GM19238 (cell line): ENCODE measurements around the gene DOCK4.

Experiments used
- DNase-seq: peaks from one replicate; pipeline ENCODE4 v3.0.0; 2011; ENCODE audit warnings: low spot score; ENCODE audit not compliant: insufficient read length

The DOCK4 gene

GRCh38 chr7:111903797-111904196 is 302.4 kb downstream of the DOCK4 start:
- DNase-seq: no peak

- DNase-seq: no peak
Observed at GRCh38 chr7:111903016-111903415, 303.2 kb downstream of the DOCK4 start.

- no peak for DNase-seq
Observed at GRCh38 chr7:111900283-111900682, 305.9 kb downstream of the DOCK4 start.

- DNase-seq: no peak
Observed at GRCh38 chr7:111895049-111895448, 311.1 kb downstream of the DOCK4 start.

GRCh38 chr7:111894518-111894917 is 311.7 kb downstream of the DOCK4 start:
- DNase-seq: no peak

- no peak for DNase-seq
Observed at GRCh38 chr7:111893190-111893589, 313.0 kb downstream of the DOCK4 start.

- DNase-seq: no peak
Observed at GRCh38 chr7:111892588-111892987, 313.6 kb downstream of the DOCK4 start.

- DNase-seq: no peak
Observed at GRCh38 chr7:111887734-111888133, 318.5 kb downstream of the DOCK4 start.

GRCh38 chr7:111886233-111886632 is 320.0 kb downstream of the DOCK4 start:
- no peak for DNase-seq

GRCh38 chr7:111883241-111883640 is 323.0 kb downstream of the DOCK4 start:
- DNase-seq: no peak

- DNase-seq: no peak
Observed at GRCh38 chr7:111878785-111879184, 327.4 kb downstream of the DOCK4 start.

- DNase-seq: no peak
Observed at GRCh38 chr7:111877931-111878330, 328.3 kb downstream of the DOCK4 start.

GRCh38 chr7:111873963-111874690 is 332.1 kb downstream of the DOCK4 start:
- no peak for DNase-seq

GRCh38 chr7:111873326-111873646 is 332.9 kb downstream of the DOCK4 start:
- no peak for DNase-seq

- DNase-seq: no peak
Observed at GRCh38 chr7:111872450-111873325, 333.5 kb downstream of the DOCK4 start.

- DNase-seq: no peak
Observed at GRCh38 chr7:111871283-111871682, 334.9 kb downstream of the DOCK4 start.

- DNase-seq: no peak
Observed at GRCh38 chr7:111869280-111869679, 336.9 kb downstream of the DOCK4 start.

GRCh38 chr7:111867348-111867931 is 338.8 kb downstream of the DOCK4 start:
- DNase-seq: no peak

- no peak for DNase-seq
Observed at GRCh38 chr7:111866787-111867186, 339.4 kb downstream of the DOCK4 start.

- no peak for DNase-seq
Observed at GRCh38 chr7:111865430-111865829, 340.8 kb downstream of the DOCK4 start.

- DNase-seq: no peak
Observed at GRCh38 chr7:111864291-111864976, 341.8 kb downstream of the DOCK4 start.

- no peak for DNase-seq
Observed at GRCh38 chr7:111863269-111863668, 342.9 kb downstream of the DOCK4 start.
